GM15510 (cell line): ENCODE results near the gene MTRFR.
A peak's percentile ranks its signal among the peaks of the same experiment; 100 is the strongest.

Experiments
- POLR2A ChIP-seq: IDR thresholded peaks from 3 replicates; pipeline ENCODE4 v1.6.1; 2011; ENCODE audit warnings: borderline replicate concordance; ENCODE audit not compliant: insufficient read length; ENCODE audit errors: extremely low read depth

The MTRFR gene

GRCh38 chr12:123232807-123233504 lies at the start of gene MTRFR, which contains the start of gene MPHOSPH9:
TSS of gene MTRFR (plus strand) at chr12:123233436. CDS start at chr12:123253675, 20,239 bp downstream.
TSS of gene MPHOSPH9 (minus strand) at chr12:123233141. CDS start at chr12:123230364, 2,777 bp downstream.
- TF ChIP-seq POLR2A = peak; percentile 99

GRCh38 chr12:123187637-123188036 lies 45.6 kb upstream of the MTRFR start:
- TF ChIP-seq POLR2A = no peak

- TF ChIP-seq POLR2A = no peak
These were observed 33.3 kb upstream of the MTRFR start for GRCh38 chr12:123199936-123200335.

GRCh38 chr12:123200414-123200813 lies 32.8 kb upstream of the MTRFR start:
- TF ChIP-seq POLR2A = no peak

- no peak for TF ChIP-seq POLR2A
These were observed 10.0 kb upstream of the MTRFR start for GRCh38 chr12:123223241-123223668.

- no peak for TF ChIP-seq POLR2A
These were observed 7.8 kb upstream of the MTRFR start for GRCh38 chr12:123225443-123225842.

GRCh38 chr12:123227581-123228258 lies 5.5 kb upstream of the MTRFR start:
- TF ChIP-seq POLR2A = no peak

- TF ChIP-seq POLR2A = no peak
These were observed 4.2 kb upstream of the MTRFR start for GRCh38 chr12:123229051-123229450.

GRCh38 chr12:123231931-123232330 lies 1.3 kb upstream of the MTRFR start:
- TF ChIP-seq POLR2A = no peak

- TF ChIP-seq POLR2A = no peak
These were observed 797 bp upstream of the MTRFR start for GRCh38 chr12:123232472-123232806.

GRCh38 chr12:123233505-123234308 lies 471 bp downstream of the MTRFR start:
- no peak for TF ChIP-seq POLR2A

GRCh38 chr12:123237646-123238329 lies 4.6 kb downstream of the MTRFR start:
- TF ChIP-seq POLR2A = no peak

- no peak for TF ChIP-seq POLR2A
These were observed 5.1 kb downstream of the MTRFR start for GRCh38 chr12:123238330-123238682.

- TF ChIP-seq POLR2A = no peak
These were observed 5.7 kb downstream of the MTRFR start for GRCh38 chr12:123238961-123239360.
